Thyroid gland (tissue), 4 donors: ENCODE results near the gene EDDM13.

Experiments used
- POLR2A ChIP-seq, 2 donors: fragments of 450-650 bp; IDR thresholded peaks; one replicate each; pipeline ENCODE4 v1.6.1; 2017; ENCODE audit warnings: antibody characterized with exemption in 2 of 2, mild to moderate bottlenecking in 2 of 2, moderate library complexity in 1 of 2
- TF ChIP-seq, protein P1 (sequence below), 6 experiments: fragments of 200-600 bp in 3 of 6; fragments of 450-650 bp in 3 of 6; sonication (generic) in 3 of 6; IDR thresholded peaks; one replicate each; pipeline ENCODE4 v1.5.1; 2016 to 2019; ENCODE audit warnings: antibody characterized with exemption in 6 of 6, mild to moderate bottlenecking in 2 of 6, inconsistent platforms in 1 of 6, moderate library complexity in 1 of 6

DNA sequence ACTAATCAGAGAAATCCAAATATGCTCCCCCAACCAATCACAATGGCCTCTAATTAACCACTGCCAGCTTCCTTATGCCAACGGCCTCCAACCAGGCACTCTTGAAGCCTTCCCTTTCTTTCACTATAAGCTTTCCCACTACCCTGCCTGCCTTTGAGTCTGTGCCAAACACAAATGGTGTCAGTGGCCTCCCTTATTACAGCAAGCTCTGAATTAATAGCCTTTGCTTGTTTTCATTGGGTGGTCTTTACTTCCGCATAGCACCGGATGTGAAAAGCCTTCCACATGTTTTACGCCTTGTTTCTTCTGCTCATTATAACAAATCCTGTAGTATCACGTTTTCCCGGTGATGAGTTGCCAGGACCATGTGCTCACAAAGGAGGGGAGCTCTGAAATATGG lies 1.4 kb upstream of the EDDM13 start:
- TF ChIP-seq, protein P1, sequence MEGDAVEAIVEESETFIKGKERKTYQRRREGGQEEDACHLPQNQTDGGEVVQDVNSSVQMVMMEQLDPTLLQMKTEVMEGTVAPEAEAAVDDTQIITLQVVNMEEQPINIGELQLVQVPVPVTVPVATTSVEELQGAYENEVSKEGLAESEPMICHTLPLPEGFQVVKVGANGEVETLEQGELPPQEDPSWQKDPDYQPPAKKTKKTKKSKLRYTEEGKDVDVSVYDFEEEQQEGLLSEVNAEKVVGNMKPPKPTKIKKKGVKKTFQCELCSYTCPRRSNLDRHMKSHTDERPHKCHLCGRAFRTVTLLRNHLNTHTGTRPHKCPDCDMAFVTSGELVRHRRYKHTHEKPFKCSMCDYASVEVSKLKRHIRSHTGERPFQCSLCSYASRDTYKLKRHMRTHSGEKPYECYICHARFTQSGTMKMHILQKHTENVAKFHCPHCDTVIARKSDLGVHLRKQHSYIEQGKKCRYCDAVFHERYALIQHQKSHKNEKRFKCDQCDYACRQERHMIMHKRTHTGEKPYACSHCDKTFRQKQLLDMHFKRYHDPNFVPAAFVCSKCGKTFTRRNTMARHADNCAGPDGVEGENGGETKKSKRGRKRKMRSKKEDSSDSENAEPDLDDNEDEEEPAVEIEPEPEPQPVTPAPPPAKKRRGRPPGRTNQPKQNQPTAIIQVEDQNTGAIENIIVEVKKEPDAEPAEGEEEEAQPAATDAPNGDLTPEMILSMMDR (IDR thresholded peaks at IDR 0.05) = no peak
- no peak for TF ChIP-seq POLR2A (IDR thresholded peaks at IDR 0.05)
